ENCODE measurements around the gene IQCB1. TPM values are rescaled to one million over a fixed set of nuclear protein-coding genes. Genes with fewer than 3 reads are reported as not detected.

The IQCB1 gene
- total and polyA plus RNA-seq, 10 of the 15 experiments (the other 5 are each of a cell fraction or from before 2014, with no cell fraction given) = 36.0 to 69.4 (median 48.9) TPM

GRCh38 chr3:121822973-121823372 is 11.9 kb downstream of the IQCB1 start:
- intact Hi-C loops (cut with micrococcal nuclease; ENCODE audit: unreplicated experiment) = no loop called here
- Histone ChIP-seq H3K9ac (ENCODE audit: control insufficient read depth, insufficient read depth, low read length) (no peak overlapping the region), H3K4me2 (ENCODE audit: control insufficient read depth, insufficient read depth) (no peak overlapping the region), H4K20me1 (ENCODE audit: control insufficient read depth, insufficient read depth) (no peaks in the 10 kb centered on the region), H3K27me3 (replicated peaks in 1 of 2; ENCODE audit: control insufficient read depth in 2 of 2, insufficient read depth in 2 of 2, low read length in 1 of 2) (no peaks in the 10 kb centered on the region), H3K36me3 (ENCODE audit: control insufficient read depth in 2 of 2, insufficient read depth in 2 of 2, low read length in 1 of 2) (peaks cover 6 to 34% of the 10 kb centered on the region in 2 experiments), H2AFZ (ENCODE audit: control insufficient read depth, low read depth, low read length) (no peak overlapping the region), H3K79me2 (ENCODE audit: control insufficient read depth, insufficient read depth, low read length) (peaks cover 17% of the 10 kb centered on the region), H3K4me3 (no peak overlapping the region), H3K27ac (ENCODE audit: control insufficient read depth, insufficient read depth) (no peak overlapping the region), H3K9me3 (replicated peaks; ENCODE audit: control insufficient read depth, insufficient read depth, low read length) (peaks cover 29% of the 10 kb centered on the region), H3K4me1 (ENCODE audit: control insufficient read depth, insufficient read depth, low read length) (no peaks in the 10 kb centered on the region)
- 0 out of 2 replicates have a peak, but pooled peaks have one; percentile 29 for TF ChIP-seq KDM1A (IDR thresholded peaks at IDR 0.05; ENCODE audit: borderline replicate concordance)
- TF ChIP-seq NFYA (IDR thresholded peaks at IDR 0.05; ENCODE audit: borderline replicate concordance, low read depth, low read length) = no peak
- TF ChIP-seq FOXM1 (IDR thresholded peaks at IDR 0.05; ENCODE audit: low read depth, low read length) = no peak
- no peak for TF ChIP-seq NR2C1 (IDR thresholded peaks at IDR 0.05)
- TF ChIP-seq POLR2AphosphoS2 (IDR thresholded peaks at IDR 0.05; ENCODE audit: low read depth, low read length) = no peak
- TF ChIP-seq NR2C2 (IDR thresholded peaks at IDR 0.05; ENCODE audit: borderline replicate concordance, control insufficient read depth, insufficient read length, low read depth) = no peak
- no peak for TF ChIP-seq JUND (IDR thresholded peaks at IDR 0.05; ENCODE audit: low read depth, low read length)
- no peak for TF ChIP-seq CTCF (IDR thresholded peaks at IDR 0.05 in 2 of 3, conservative IDR thresholded peaks at IDR 0.05 in 1 of 3; ENCODE audit: control insufficient read depth in 2 of 3, extremely low read depth in 1 of 3, insufficient read depth in 1 of 3, low read depth in 3 of 3, low read length in 3 of 3)
- TF ChIP-seq ETV6 (conservative IDR thresholded peaks at IDR 0.05 in 1 of 2, IDR thresholded peaks at IDR 0.05 in 1 of 2; ENCODE audit: borderline replicate concordance in 1 of 2, low read depth in 1 of 2) = no peak
- TF ChIP-seq PKNOX1 (IDR thresholded peaks at IDR 0.05) = no peak
- no peak for TF ChIP-seq ZSCAN29 (IDR thresholded peaks at IDR 0.05)
- TF ChIP-seq IRF5 (IDR thresholded peaks at IDR 0.05; ENCODE audit: borderline replicate concordance) = no peak
- TF ChIP-seq SMC3 (IDR thresholded peaks at IDR 0.05; ENCODE audit: borderline replicate concordance, low read length) = no peak
- no peak for TF ChIP-seq TCF12 (IDR thresholded peaks at IDR 0.05; ENCODE audit: low read depth, low read length)
- TF ChIP-seq WRNIP1 (IDR thresholded peaks at IDR 0.05; ENCODE audit: borderline replicate concordance, low read depth, low read length) = no peak
- no peak for TF ChIP-seq FOS (IDR thresholded peaks at IDR 0.05; ENCODE audit: borderline replicate concordance, extremely low read depth, insufficient read length)
- no peak for TF ChIP-seq PAX5 (IDR thresholded peaks at IDR 0.05; ENCODE audit: borderline replicate concordance, low read depth, low read length)
- peak; percentile 79; the same call in 1 of the 2 replicates for TF ChIP-seq CBX5 (IDR thresholded peaks at IDR 0.05; ENCODE audit: low read depth)
- no peak for TF ChIP-seq ASH2L (IDR thresholded peaks at IDR 0.05; ENCODE audit: borderline replicate concordance, low read depth)
- no peak for TF ChIP-seq FOXK2 (IDR thresholded peaks at IDR 0.05)
- TF ChIP-seq SREBF1 (IDR thresholded peaks at IDR 0.05; ENCODE audit: low read length) = no peak
- TF ChIP-seq ZNF217 (IDR thresholded peaks at IDR 0.05) = peak; percentile 59; the same call in 1 of the 2 replicates
- no peak for TF ChIP-seq SMAD1 (IDR thresholded peaks at IDR 0.05; ENCODE audit: low read depth, partially characterized antibody)
- POLR2A ChIA-PET = no interaction called here
- no peak for FAIRE-seq
- no peak for ATAC-seq
- 100% methylated on average over 1 of the region's 1 CpG for WGBS (ENCODE audit: insufficient coverage, insufficient replicate concordance, low lambda C conversion rate, missing lambda C conversion rate)
- RAD21 ChIA-PET (ENCODE audit: unreplicated experiment) = interaction anchor here (0.9 kb wide), 1 partner anchor 9 kb away, joined by 3 read pairs; no protein-coding TSS in a partner anchor
- SMC1A ChIA-PET (ENCODE audit: uncharacterized antibody, unreplicated experiment) = no interaction called here
- CTCF ChIA-PET = no interaction called here
- in situ Hi-C loops (cut with MboI) = no loop called here
- DNase-seq (ENCODE audit: low read depth, low spot score) = no peak
- BruUV-seq (replicated peaks) = no TSS peak

Data from GM12878 (cell line).